Measurements from ENCODE around the gene SCYGR8.

SCYGR8 gene

GRCh38 chr2:227761740-227762476, 16.2 kb downstream of the SCYGR8 start:
- no peak for DNase-seq

DNA sequence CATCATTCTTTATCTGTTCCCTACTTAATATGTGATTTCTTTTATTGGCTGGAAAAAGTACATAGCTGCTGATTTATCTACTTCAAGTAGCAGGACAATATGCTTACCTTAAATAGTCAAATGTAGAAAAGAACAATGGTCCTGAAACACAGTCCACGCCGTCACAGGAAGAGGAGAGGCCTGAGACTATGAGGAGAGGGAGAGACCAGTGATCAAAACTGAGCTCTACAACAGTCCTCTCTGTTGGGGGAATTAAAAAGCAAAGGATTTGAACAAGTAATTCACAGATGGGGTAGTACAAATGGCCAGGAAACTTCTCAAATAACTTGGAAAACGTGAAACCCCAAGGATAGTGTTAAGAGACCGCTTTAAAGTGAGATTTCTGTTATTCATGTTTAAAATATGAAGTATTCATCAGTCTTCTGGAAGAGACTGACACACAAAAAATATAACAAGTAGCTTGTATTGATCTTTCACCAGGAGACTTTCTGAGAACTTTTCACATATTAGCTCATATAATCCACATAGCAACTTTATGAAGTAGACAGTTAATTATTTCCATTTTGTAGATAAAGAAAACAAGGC, 20.2 kb downstream of the SCYGR8 start:
- DNase-seq, result no peak

DNA sequence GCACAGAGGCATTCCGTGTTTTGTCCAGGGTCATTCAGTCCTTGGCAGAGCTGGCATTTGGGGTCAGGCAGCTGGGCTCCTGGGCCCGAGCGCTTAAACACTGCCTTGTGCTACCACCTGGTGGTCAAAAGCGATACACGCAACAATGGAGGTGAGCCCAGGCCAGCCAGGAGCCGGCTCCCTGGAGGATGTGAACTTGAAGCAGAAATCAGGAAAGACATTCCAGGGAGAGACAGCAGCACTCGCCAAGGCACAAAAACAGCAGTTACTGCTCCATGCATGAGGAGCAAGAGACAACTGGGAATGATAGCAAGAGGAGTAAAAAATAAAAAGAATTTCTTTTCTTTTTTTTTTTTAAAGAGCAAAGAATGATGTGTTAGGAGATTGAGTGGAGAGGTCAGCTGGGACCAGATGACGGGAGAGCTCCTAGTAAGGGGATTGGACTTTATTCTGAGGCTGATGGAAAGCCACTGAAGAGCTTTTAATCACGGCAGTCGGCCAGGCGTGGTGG, 20.7 kb downstream of the SCYGR8 start:
- peak; percentile 61 for DNase-seq

DNA sequence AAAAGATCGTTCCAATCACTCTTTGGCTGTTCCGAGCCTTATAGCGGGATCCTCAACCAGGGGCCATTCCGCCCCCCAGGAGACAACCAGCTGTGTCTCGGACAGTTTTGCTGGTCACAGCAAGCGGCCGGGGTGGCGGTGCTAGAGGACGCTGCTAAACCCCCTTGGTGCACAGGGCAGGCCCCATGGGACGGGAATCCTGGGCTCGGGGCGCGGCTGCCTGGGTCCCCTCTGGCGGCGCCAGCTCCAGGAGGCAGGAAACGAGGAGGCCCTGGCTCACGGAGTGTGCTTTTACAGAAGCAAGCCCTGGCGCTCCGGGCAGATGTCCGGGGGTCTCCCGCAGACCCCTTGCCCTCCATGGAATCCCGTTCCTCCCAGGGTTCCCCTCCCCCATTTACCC, 22.1 kb downstream of the SCYGR8 start:
- no peak for DNase-seq

GRCh38 chr2:227772197-227772661, 26.5 kb downstream of the SCYGR8 start:
- peak; percentile 74 for DNase-seq

DNA sequence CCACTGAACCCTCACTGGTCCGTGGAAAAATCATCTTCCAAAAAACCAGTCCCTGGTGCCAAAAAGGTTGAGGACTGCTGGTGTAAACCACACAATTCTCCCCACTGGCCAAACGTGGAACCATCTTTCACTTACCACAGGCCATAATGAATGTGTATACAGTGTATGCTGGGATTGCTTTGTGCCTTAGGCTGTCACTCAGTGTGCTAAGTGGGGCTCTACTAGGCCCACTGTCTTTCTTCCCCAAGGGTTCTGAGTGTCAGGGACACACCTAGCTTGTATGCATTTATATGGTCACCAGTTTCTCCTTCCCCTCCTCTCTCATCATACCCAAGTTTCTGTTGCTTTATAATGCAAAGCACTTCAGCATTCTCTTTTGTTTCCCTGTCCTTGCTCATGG, 27.2 kb downstream of the SCYGR8 start:
- no peak for DNase-seq

GRCh38 chr2:227774011-227774624, 28.4 kb downstream of the SCYGR8 start:
- no peak for DNase-seq

DNA sequence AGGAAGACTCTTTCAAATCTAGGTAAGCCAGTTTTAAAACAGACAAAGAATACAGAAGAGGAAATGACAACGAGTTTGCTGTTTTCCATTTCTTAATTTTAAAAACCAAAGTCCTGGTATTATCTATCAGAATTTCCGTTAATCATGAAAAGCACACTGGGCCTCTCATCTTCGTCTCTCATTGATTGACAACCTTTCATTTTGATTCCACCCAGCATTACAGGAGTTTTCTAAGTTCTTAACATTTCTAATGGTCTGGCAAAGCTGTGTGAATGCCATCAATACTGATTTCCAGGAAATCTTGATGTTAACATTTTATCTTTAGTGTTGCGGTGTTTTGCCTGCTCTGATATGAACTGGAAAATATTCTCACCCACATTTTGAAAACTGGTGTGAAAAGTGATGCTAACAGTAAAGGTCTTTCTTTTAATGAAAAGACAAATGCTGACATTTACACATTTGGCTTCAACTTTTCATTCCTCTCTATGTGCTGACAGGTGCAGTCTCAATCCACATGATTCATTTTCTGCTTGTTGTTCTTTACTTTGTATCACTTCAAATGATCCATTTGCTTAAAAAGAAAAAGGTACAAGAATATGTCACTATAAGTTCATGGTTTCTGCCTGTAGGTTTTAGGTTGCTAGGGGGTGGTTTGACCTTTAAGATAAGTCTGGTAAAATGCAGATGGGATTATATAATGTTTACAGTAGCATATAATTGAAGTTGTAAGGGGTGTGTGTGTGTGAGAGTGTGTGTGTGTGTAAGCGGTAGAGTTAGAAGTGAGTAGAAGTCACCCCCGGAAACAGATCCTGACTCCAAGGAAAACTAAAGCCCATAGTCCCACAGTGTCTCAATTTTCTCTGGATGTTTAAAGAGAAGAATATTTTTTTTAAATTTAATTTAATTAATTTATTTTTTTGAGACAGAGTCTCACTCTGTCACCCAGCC, 29.5 kb downstream of the SCYGR8 start:
- DNase-seq, result no peak

- DNase-seq, result no peak
Measured at GRCh38 chr2:227780981-227781615, 35.4 kb downstream of the SCYGR8 start.

- no peak for DNase-seq
Measured at GRCh38 chr2:227781841-227782240, 36.1 kb downstream of the SCYGR8 start.

DNA sequence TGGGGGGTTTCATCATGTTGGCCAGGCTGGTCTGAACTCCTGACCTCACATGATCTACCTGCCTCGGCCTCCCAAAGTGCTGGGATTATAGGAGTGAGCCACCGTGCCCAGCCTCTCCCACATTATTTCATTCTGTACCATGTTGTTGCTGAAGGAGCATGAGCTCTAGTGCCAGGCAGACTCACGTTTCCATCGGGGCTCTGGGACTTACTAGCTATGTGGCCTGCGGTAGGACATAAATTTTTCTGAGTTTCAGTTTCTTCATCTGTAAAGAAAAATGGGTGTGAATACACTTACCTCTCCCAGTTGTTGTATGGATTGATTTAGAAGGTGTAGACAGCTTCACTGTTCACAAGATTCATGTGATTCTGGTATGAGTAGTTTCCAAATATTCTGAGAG, 37.1 kb downstream of the SCYGR8 start:
- no peak for DNase-seq

- no peak for DNase-seq
Measured at GRCh38 chr2:227783404-227784138, 37.9 kb downstream of the SCYGR8 start.

GRCh38 chr2:227785293-227785692, 39.6 kb downstream of the SCYGR8 start:
- DNase-seq, result no peak

- no peak for DNase-seq
Measured at GRCh38 chr2:227788561-227789018, 42.9 kb downstream of the SCYGR8 start.

GRCh38 chr2:227789803-227790202, 44.1 kb downstream of the SCYGR8 start:
- DNase-seq, result no peak

DNA sequence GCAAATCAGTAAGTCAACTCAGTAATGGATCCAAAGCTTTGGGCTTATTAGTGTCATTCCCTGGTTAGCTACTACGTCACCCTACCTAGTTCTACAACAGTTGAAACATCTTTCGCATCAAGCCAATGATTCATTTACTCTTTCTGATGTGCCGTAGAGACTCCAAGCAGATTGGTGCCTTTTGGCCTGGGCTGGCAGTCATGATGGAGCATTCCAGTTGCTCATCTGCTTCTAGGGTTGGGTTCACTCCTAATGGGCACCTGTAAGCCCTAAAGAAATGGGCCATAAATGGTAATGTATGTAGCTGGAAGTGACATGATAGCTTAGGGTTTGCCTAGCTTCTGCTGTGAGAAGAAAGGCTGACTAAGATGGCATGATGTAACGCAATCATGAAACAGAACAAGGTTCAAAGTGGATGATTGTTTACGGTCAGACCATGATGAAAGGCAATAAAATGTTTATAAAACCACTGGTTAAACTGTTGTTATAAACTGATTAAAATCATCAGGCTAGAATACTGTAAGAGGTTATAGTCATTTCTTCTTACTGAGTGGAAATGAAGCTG, 47.5 kb downstream of the SCYGR8 start:
- DNase-seq, result no peak

Data from NCI-H2029 (cell line).